Fibroblast of pulmonary artery (primary cell): Measurements from ENCODE around the gene CHAT.

ENCODE experiments used
- DNase-seq: peaks from one replicate; pipeline ENCODE4 v3.0.0-alpha.2; 2010; ENCODE audit warnings: low read depth
- H3K4me3 ChIP-seq: replicated peaks from 2 replicates; pipeline ENCODE4 v1.5.1; 2011; ENCODE audit warnings: low read depth, mild to moderate bottlenecking, control low read depth, low read length, moderate library complexity
- TF ChIP-seq, protein P1 (sequence below): IDR thresholded peaks from 2 replicates; pipeline ENCODE4 v1.5.1; 2011; ENCODE audit warnings: mild to moderate bottlenecking, control low read depth, low read length, inconsistent platforms; ENCODE audit errors: missing control alignments

CHAT gene

DNA sequence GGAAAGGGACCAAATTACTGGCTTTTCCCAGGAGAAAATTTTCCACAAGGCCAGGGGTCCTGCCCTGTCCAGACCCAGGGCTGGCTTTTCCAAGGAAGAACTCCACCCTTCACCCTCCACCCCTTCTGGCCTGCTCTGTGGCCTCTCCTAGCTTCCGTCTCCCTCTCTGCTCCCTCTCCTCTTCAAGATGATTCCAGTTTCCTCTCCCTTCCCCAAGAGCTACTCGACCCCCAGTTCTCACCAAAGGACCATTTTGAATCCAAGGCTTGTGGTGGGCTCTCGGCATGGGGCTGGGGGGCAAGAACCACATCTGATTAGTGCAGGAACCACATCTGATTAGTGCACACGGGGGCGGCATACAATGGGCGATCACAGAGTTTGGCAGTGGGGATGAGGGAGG lies 7.7 kb downstream of the CHAT start:
- no peak for DNase-seq
- TF ChIP-seq, protein P1, sequence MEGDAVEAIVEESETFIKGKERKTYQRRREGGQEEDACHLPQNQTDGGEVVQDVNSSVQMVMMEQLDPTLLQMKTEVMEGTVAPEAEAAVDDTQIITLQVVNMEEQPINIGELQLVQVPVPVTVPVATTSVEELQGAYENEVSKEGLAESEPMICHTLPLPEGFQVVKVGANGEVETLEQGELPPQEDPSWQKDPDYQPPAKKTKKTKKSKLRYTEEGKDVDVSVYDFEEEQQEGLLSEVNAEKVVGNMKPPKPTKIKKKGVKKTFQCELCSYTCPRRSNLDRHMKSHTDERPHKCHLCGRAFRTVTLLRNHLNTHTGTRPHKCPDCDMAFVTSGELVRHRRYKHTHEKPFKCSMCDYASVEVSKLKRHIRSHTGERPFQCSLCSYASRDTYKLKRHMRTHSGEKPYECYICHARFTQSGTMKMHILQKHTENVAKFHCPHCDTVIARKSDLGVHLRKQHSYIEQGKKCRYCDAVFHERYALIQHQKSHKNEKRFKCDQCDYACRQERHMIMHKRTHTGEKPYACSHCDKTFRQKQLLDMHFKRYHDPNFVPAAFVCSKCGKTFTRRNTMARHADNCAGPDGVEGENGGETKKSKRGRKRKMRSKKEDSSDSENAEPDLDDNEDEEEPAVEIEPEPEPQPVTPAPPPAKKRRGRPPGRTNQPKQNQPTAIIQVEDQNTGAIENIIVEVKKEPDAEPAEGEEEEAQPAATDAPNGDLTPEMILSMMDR = no peak
- H3K4me3 ChIP-seq = no peak overlapping the region

DNA sequence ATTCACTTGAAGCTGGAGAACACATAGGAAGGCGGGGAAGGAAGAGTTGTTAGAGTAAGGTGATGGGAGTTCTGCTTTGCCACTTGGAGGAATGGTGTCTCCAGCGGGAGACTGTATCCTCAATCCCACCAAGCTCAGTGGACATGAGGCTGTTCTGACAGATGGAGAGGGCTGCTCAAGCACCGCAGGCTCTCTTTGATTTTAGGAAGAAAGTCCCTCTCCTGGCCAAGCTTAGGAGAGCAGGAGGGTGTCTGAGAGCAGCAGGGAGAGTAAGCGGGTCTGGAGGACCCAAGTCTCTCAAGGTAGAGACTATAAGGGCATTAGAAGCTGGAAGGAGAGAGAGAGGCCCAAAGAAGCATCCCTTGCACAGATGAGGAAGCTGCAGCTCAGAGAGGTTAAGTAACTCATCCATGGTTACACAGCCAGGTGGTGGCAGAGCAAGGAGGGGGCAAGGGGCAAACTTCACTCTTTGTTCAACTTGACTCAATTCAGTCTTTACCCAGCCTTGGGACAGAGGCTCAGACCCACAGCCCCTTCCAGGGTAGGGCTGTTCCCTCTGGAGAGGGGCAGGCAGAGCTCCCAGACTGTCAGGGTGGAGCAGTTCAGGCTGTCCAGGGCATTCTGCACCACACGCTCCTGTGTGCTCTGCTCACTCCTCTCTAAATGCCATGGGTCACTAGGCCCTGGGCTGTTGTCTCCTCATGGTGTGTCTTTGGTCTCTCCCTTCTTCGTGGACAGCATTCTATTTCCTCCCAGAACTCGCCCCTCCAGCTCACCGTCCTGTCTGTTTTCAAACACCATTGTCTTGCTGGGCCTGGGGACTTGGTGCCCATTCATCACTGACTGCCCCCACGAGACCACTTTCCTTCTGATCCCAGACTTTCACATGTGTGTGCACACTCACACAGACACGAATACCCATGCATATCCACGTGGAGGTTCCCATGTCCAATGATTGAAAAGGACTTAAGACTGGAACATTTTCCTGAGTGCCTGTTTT lies 8.9 kb downstream of the CHAT start:
- TF ChIP-seq, protein P1 = no peak
- no peak overlapping the region for H3K4me3 ChIP-seq
- DNase-seq = no peak

DNA sequence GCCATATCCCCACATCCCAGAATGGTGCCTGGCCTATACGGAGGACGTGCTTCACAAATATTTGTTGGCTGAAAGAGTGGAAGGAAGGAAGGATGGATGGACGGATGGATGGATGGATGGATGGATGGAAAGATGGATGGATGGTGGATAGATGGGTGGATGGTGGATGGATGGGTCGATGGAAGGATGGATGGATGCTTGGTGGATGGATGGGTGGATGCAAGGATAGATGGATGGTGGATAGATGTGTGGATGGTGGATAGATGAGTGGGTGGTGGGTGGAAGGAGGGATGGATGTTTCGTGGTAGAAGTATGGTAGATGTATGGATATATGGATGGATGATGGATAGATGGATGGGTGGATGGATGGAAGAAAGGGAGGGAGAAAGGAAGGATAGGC lies 10.8 kb downstream of the CHAT start:
- no peak overlapping the region for H3K4me3 ChIP-seq
- DNase-seq = no peak
- TF ChIP-seq, protein P1 = no peak

DNA sequence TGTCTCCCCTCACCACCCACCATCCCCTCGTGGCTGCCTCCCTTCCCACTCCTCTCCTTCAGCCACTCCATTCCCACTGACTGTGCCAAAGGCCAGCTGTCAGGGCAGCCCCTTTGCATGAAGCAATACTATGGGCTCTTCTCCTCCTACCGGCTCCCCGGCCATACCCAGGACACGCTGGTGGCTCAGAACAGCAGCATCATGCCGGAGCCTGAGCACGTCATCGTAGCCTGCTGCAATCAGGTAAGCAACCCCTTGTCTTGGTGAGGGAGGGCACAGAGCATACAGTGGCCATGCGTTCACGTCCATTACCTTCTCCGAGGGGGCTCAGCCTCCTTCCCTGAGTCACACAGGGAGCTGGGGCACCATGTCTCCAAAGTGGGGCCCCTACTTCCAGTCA lies 11.6 kb downstream of the CHAT start:
- DNase-seq = no peak
- H3K4me3 ChIP-seq = no peak overlapping the region
- TF ChIP-seq, protein P1 = no peak

DNA sequence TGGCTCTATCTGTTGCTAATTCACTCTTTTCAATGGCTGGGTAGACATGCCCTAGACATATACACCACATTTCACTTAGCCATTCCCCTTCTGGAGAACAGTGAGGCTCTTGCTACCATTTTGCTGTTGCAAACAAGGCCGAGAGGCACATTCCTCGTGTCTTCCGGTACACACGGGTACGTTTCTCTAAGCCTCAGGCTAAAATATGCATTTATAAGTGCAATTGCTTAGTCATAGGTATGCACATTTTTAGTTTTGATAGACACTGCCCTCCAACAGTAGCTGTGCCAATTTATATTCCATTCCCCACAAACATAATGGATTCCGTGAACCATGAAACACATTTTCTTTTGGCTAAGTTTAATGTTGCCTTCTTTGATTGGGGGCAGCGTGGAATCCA lies 13.2 kb downstream of the CHAT start:
- H3K4me3 ChIP-seq = no peak overlapping the region
- TF ChIP-seq, protein P1 = no peak
- no peak for DNase-seq

DNA sequence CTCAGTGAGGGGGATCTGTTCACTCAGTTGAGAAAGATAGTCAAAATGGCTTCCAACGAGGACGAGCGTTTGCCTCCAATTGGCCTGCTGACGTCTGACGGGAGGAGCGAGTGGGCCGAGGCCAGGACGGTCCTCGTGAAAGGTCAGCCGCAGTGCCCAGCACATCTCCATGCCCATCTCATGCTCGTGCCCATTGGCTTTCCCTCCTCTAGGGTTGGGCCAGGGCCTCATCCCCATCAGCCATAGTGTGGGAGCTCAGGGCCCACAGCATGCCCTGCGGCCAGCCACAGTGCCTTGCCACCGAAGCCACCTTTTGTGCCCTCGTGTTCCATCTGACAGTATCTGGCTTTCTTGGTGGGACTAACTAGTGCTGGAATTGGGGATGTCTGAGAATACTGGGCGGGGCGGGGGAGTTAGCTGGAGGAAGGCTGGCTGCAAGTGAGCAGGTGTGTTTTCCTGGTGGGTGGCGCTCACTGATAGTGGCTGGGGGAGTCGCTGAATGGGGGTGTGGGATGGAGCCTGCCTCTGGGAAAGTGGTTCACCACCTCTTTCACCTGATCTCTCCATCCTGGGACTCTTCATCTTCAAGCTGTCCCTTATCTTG lies 13.9 kb downstream of the CHAT start:
- H3K4me3 ChIP-seq = no peak overlapping the region
- no peak for DNase-seq
- TF ChIP-seq, protein P1 = no peak
